ENCODE measurements around the gene PLEKHA5.

- TF ChIP-seq CTCF (IDR thresholded peaks at IDR 0.05) (no peak), POLR2A (IDR thresholded peaks at IDR 0.05) (no peak)
Observed at GRCh38 chr12:19421503-19422282, 292.2 kb downstream of the PLEKHA5 start.

Data from Peyer's patch (tissue), 4 donors.